ENCODE measurements around the gene TSPAN10. TPM values are rescaled to one million over a fixed set of nuclear protein-coding genes. Genes with fewer than 3 reads are reported as not detected.
A peak's percentile ranks its signal among the peaks of the same experiment; 100 is the strongest.

TSPAN10 gene
- total RNA-seq, 1 donor from 2014 or later, result 3.0 TPM

DNA sequence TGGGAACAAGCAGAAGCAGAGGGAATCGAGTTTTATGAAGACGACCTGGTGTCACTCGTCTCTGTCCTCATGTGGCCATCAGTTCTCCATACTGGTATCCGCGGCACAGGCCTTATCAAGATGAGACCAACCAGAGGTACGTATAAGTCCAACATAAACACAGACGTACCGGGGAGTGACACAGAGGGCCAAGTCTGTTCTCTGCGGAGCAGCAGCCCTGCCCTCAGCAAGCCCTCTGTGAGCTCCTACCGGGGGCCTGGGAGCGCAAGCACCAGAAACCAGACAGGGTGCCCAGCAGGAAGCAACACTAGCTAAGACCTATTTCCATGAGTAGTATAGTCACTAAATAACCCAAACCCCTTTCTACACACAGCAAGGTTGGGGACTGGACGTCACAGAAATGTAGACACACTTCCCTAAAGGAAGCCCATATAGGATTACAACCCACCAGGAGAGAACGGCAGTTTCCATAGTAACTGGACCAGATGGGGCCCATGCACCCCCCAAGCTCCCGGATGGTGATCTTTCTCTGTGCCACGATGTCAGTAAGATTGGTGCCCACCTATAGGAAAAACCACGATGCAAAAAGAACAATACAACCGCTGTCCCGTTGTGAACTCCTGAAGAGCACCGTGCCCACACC, 45.7 kb downstream of the TSPAN10 start:
- Mint-ChIP-seq H3K36me3 (peaks cover 4% of the 10 kb centered on the region), H3K27ac (peak overlapping the region; percentile 90), H3K27me3 (no peaks in the 10 kb centered on the region), H3K4me1 (ENCODE audit: unreplicated experiment) (peaks cover 14% of the 10 kb centered on the region), H3K9me3 (no peaks in the 10 kb centered on the region), H3K4me3 (peak overlapping the region; percentile 95)
- DNase-seq (ENCODE audit: extremely low spot score, unreplicated experiment), result no peak
- TF ChIP-seq, protein P1, sequence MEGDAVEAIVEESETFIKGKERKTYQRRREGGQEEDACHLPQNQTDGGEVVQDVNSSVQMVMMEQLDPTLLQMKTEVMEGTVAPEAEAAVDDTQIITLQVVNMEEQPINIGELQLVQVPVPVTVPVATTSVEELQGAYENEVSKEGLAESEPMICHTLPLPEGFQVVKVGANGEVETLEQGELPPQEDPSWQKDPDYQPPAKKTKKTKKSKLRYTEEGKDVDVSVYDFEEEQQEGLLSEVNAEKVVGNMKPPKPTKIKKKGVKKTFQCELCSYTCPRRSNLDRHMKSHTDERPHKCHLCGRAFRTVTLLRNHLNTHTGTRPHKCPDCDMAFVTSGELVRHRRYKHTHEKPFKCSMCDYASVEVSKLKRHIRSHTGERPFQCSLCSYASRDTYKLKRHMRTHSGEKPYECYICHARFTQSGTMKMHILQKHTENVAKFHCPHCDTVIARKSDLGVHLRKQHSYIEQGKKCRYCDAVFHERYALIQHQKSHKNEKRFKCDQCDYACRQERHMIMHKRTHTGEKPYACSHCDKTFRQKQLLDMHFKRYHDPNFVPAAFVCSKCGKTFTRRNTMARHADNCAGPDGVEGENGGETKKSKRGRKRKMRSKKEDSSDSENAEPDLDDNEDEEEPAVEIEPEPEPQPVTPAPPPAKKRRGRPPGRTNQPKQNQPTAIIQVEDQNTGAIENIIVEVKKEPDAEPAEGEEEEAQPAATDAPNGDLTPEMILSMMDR (conservative IDR thresholded peaks at IDR 0.05), result no peak

DNA sequence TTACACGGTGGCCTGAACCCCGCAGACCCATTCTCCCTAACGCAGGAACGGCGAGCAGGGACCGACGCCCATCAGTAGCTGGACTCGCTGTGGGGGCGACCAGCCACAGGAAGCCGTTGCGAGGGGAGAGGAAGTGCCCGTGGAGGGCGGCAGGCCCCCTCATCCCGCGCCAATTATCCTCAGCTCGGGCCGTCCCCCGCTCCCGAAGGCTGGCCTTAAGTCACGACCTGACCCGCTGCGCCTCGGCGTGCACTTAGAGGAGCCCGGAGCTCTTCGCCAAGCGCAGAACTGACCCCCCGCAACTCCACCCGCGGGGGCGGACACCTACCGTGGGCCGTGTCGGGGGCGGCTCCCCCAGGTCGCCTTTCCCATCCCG, 46.2 kb downstream of the TSPAN10 start:
- Mint-ChIP-seq H3K4me1 (ENCODE audit: unreplicated experiment) (peaks cover 14% of the 10 kb centered on the region), H3K27ac (peak overlapping the region; percentile 90), H3K27me3 (no peaks in the 10 kb centered on the region), H3K9me3 (no peaks in the 10 kb centered on the region), H3K36me3 (peaks cover 4% of the 10 kb centered on the region), H3K4me3 (peak overlapping the region; percentile 95)
- TF ChIP-seq, protein P1 (conservative IDR thresholded peaks at IDR 0.05), result no peak
- DNase-seq (ENCODE audit: extremely low spot score, unreplicated experiment), result no peak

DNA sequence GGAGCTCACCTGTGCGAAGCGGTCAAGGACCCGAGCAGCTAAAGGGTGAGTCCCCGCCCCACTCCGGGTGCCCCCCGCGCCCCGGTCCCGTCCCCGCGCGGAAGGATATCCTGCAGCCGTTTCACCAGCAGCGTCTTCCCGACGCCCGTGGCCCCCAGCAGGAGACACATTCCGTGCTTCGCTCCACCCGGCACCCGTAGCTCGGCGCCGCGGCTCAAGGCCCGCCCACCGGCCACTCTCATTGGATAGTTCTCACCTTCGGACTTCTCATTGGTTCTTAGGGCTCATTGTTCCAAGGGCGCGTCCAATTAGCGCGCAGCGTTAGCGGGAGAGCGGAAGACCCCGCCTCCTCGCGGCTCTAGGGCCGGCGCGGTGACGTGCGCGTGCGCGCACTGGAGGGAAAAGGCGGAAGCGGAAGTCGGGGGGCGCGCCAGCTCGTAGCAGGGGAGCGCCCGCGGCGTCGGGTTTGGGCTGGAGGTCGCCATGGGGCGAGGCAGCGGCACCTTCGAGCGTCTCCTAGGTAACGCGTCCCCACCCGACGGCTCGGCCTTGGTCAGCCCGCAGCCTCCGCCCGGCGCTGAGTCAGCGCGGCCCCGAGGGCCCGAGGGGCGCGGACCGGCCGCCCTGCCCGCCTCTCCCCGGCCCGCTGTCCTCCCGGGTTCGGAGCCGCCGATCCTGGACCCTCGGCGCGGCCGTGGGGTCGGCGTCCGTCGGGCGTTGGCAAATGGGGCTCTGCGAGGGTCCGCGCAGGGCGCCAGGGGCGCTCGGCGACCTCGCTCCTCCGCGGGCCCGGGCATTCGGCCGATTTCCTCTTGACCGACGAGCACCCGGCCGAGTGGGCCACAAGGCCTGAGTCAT, 46.8 kb downstream of the TSPAN10 start, which contains the start of the genes ARL16 and HGS:
ARL16 (minus strand) TSS at position 214 of the 858 bp plus-strand sequence; CDS start at position 170, 44 bp downstream.
HGS (plus strand) TSS at position 428 of the 858 bp plus-strand sequence; CDS start at position 484, 56 bp downstream.
- Mint-ChIP-seq H3K4me3 (peak within 1 kb of the TSS; percentile 95), H3K4me1 (ENCODE audit: unreplicated experiment) (peaks cover 14% of the 10 kb centered on the region), H3K27me3 (no peaks in the 10 kb centered on the region), H3K9me3 (no peaks in the 10 kb centered on the region), H3K36me3 (peaks cover 4% of the 10 kb centered on the region), H3K27ac (peak within 1 kb of the TSS; percentile 90)
- DNase-seq (ENCODE audit: extremely low spot score, unreplicated experiment), result peak; percentile 99
- TF ChIP-seq, protein P1 (conservative IDR thresholded peaks at IDR 0.05), result no peak

DNA sequence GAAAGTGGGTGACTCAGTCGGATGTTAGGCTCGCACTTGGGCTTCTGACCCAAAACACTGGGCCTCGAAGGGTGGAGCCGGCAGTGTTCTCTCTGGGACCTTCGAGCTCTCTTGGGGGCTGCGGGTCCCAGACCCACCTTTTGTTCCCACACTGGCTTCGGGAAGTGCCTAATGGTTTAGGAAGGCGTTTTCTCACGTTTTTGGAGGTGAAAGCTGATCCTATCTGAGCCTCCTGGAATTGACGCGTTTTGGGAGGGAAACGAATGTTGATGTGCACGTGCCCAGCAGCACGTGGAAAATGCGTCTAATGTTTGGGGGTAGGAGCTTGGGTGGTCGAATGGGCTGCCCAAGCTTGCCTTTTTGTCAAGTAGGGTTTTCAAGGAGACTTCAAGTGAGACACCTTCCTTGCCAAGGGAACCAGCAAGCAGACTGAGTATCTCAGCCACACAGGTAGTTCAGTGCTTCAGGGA, 47.5 kb downstream of the TSPAN10 start:
- Mint-ChIP-seq H3K4me1 (ENCODE audit: unreplicated experiment) (peaks cover 14% of the 10 kb centered on the region), H3K36me3 (peaks cover 4% of the 10 kb centered on the region), H3K9me3 (no peaks in the 10 kb centered on the region), H3K27ac (peak overlapping the region; percentile 81), H3K4me3 (peak overlapping the region; percentile 87), H3K27me3 (no peaks in the 10 kb centered on the region)
- TF ChIP-seq, protein P1 (conservative IDR thresholded peaks at IDR 0.05), result no peak
- no peak for DNase-seq (ENCODE audit: extremely low spot score, unreplicated experiment)

DNA sequence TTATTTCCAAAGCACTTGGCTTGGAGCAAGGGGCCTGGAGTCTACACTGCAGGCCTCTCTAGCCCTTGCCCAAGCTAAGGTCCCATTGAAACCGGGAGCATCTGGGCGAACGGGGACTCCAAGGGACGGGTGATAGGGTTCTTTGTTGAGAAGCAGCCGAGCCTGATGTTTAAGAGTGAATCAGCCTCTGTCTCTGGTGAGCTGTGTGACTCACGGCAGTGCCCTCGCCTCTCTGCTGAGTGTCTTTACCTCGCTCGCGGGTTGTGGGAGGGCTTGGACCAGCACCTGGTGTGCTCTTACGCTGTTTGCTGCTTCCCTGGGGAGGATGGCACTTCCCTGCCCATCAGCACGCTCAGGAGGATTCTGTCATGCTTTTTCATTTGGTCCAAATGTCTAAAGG, 48.1 kb downstream of the TSPAN10 start:
- Mint-ChIP-seq H3K27ac (peak overlapping the region; percentile 81), H3K27me3 (no peaks in the 10 kb centered on the region), H3K9me3 (no peaks in the 10 kb centered on the region), H3K4me3 (peak overlapping the region; percentile 87), H3K36me3 (peaks cover 4% of the 10 kb centered on the region), H3K4me1 (ENCODE audit: unreplicated experiment) (peaks cover 14% of the 10 kb centered on the region)
- DNase-seq (ENCODE audit: extremely low spot score, unreplicated experiment), result no peak
- TF ChIP-seq, protein P1 (conservative IDR thresholded peaks at IDR 0.05), result no peak

All from type B pancreatic cell (in vitro differentiated cells).